Gastrocnemius medialis (tissue), 4 donors: ENCODE results near the gene HGD.

Source experiments
- POLR2A ChIP-seq, 2 donors: fragments of 450-650 bp; IDR thresholded peaks; one replicate each; pipeline ENCODE4 v1.6.1; 2017; ENCODE audit warnings: antibody characterized with exemption in 2 of 2, mild to moderate bottlenecking in 2 of 2, moderate library complexity in 2 of 2
- TF ChIP-seq, protein P1 (sequence below), 5 experiments: fragments of 450-650 bp in 3 of 5; fragments of 200-600 bp in 2 of 5; sonication (generic) in 2 of 5; IDR thresholded peaks in 4 of 5; conservative IDR thresholded peaks in 1 of 5; 1 replicate in 4 of 5; 2 replicates in 1 of 5; pipeline ENCODE4 v1.5.1; 2016 to 2019; ENCODE audit warnings: antibody characterized with exemption in 5 of 5, mild to moderate bottlenecking in 3 of 5, moderate library complexity in 3 of 5

- TF ChIP-seq, protein P1, sequence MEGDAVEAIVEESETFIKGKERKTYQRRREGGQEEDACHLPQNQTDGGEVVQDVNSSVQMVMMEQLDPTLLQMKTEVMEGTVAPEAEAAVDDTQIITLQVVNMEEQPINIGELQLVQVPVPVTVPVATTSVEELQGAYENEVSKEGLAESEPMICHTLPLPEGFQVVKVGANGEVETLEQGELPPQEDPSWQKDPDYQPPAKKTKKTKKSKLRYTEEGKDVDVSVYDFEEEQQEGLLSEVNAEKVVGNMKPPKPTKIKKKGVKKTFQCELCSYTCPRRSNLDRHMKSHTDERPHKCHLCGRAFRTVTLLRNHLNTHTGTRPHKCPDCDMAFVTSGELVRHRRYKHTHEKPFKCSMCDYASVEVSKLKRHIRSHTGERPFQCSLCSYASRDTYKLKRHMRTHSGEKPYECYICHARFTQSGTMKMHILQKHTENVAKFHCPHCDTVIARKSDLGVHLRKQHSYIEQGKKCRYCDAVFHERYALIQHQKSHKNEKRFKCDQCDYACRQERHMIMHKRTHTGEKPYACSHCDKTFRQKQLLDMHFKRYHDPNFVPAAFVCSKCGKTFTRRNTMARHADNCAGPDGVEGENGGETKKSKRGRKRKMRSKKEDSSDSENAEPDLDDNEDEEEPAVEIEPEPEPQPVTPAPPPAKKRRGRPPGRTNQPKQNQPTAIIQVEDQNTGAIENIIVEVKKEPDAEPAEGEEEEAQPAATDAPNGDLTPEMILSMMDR (IDR thresholded peaks at IDR 0.05 in 4 of 5, conservative IDR thresholded peaks at IDR 0.05 in 1 of 5) = no peak
- no peak for TF ChIP-seq POLR2A (IDR thresholded peaks at IDR 0.05)
Measured at GRCh38 chr3:120699333-120699732, 17.3 kb upstream of the HGD start.
